ENCODE measurements around the gene SPATA3. TPM values are rescaled to one million over a fixed set of nuclear protein-coding genes. Genes with fewer than 3 reads are reported as not detected.

SPATA3 gene
- total and polyA plus RNA-seq, 2 of the 13 experiments (the other 11 are each of a cell fraction or from before 2014, with no cell fraction given), result not detected

DNA sequence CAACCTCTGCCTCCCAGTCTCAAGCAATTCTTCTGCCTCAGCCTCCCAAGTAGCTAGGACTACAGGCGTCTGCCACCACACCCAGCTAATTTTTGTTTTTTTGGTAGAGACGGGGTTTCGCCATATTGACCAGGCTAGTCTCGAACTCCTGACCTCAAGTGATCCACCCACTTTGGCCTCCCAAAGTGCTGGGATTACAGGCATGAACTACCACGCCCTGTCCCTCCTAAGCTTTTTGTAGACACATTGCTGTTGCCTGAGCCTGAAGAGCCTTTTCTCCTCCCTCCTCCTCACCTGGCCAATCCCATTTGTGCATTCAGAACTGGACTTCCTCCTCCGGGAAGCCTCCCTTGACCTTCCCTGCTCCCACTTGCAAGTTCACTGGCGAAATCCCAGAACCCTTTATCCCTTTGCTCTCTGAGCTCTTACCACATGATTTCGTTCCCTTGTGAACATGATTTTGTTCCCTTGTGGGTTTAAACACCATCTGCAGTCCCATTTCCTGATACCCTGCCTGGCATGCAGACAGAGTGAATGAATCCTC is 44.0 kb downstream of the SPATA3 start (continued):
- no peak for TF ChIP-seq MXD4 (CRISPR knock-in tag; IDR thresholded peaks at IDR 0.05)
- TF ChIP-seq KAT8 (CRISPR knock-in tag; IDR thresholded peaks at IDR 0.05), result no peak
- no peak for TF ChIP-seq ZNF160 (CRISPR knock-in tag; IDR thresholded peaks at IDR 0.05)
- no peak for TF ChIP-seq NBN (conservative IDR thresholded peaks at IDR 0.05)
- peak; percentile 22; the same call in 1 of the 2 replicates for TF ChIP-seq ERF (CRISPR knock-in tag; IDR thresholded peaks at IDR 0.05)
- TF ChIP-seq FIP1L1 (IDR thresholded peaks at IDR 0.05; ENCODE audit: borderline replicate concordance, insufficient read depth, low read depth, low read length), result no peak
- TF ChIP-seq NR2F1 (CRISPR knock-in tag; IDR thresholded peaks at IDR 0.05), result no peak; a peak in 1 of 4 replicates
- TF ChIP-seq ZNF441 (CRISPR knock-in tag; IDR thresholded peaks at IDR 0.05; ENCODE audit: borderline replicate concordance), result no peak
- TF ChIP-seq, protein P1, sequence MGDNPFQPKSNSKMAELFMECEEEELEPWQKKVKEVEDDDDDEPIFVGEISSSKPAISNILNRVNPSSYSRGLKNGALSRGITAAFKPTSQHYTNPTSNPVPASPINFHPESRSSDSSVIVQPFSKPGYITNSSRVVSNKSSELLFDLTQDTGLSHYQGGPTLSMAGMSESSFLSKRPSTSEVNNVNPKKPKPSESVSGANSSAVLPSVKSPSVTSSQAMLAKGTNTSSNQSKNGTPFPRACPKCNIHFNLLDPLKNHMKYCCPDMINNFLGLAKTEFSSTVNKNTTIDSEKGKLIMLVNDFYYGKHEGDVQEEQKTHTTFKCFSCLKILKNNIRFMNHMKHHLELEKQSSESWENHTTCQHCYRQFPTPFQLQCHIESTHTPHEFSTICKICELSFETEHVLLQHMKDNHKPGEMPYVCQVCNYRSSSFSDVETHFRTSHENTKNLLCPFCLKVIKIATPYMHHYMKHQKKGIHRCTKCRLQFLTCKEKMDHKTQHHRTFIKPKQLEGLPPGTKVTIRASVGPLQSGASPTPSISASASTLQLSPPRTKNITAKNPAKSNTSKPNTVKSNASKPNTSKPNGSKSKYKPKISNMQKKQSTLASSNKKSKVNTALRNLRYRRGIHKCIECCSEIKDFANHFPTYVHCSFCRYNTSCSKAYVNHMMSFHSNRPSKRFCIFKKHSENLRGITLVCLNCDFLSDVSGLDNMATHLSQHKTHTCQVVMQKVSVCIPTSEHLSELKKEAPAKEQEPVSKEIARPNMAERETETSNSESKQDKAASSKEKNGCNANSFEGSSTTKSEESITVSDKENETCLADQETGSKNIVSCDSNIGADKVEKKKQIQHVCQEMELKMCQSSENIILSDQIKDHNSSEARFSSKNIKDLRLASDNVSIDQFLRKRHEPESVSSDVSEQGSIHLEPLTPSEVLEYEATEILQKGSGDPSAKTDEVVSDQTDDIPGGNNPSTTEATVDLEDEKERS (CRISPR knock-in tag; IDR thresholded peaks at IDR 0.05), result 0 out of 2 replicates have a peak, but pooled peaks have one; percentile 60
- no peak for TF ChIP-seq ZBTB42 (CRISPR knock-in tag; IDR thresholded peaks at IDR 0.05)
- TF ChIP-seq, protein P2, sequence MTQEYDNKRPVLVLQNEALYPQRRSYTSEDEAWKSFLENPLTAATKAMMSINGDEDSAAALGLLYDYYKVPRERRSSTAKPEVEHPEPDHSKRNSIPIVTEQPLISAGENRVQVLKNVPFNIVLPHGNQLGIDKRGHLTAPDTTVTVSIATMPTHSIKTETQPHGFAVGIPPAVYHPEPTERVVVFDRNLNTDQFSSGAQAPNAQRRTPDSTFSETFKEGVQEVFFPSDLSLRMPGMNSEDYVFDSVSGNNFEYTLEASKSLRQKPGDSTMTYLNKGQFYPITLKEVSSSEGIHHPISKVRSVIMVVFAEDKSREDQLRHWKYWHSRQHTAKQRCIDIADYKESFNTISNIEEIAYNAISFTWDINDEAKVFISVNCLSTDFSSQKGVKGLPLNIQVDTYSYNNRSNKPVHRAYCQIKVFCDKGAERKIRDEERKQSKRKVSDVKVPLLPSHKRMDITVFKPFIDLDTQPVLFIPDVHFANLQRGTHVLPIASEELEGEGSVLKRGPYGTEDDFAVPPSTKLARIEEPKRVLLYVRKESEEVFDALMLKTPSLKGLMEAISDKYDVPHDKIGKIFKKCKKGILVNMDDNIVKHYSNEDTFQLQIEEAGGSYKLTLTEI (CRISPR knock-in tag; conservative IDR thresholded peaks at IDR 0.05), result no peak
- no peak for TF ChIP-seq TEAD2 (CRISPR knock-in tag; IDR thresholded peaks at IDR 0.05)
- TF ChIP-seq MED1 (CRISPR knock-in tag; IDR thresholded peaks at IDR 0.05), result peak; percentile 71
- TF ChIP-seq, protein P3, sequence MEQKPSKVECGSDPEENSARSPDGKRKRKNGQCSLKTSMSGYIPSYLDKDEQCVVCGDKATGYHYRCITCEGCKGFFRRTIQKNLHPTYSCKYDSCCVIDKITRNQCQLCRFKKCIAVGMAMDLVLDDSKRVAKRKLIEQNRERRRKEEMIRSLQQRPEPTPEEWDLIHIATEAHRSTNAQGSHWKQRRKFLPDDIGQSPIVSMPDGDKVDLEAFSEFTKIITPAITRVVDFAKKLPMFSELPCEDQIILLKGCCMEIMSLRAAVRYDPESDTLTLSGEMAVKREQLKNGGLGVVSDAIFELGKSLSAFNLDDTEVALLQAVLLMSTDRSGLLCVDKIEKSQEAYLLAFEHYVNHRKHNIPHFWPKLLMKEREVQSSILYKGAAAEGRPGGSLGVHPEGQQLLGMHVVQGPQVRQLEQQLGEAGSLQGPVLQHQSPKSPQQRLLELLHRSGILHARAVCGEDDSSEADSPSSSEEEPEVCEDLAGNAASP (CRISPR knock-in tag; IDR thresholded peaks at IDR 0.05; ENCODE audit: borderline replicate concordance), result peak; percentile 79; the same call in 1 of the 2 replicates
- TF ChIP-seq NR2C2 (CRISPR knock-in tag; IDR thresholded peaks at IDR 0.05; ENCODE audit: borderline replicate concordance), result 0 out of 2 replicates have a peak, but pooled peaks have one; percentile 26
- no peak for TF ChIP-seq ZNF724P (CRISPR knock-in tag; IDR thresholded peaks at IDR 0.05; ENCODE audit: borderline replicate concordance)
- TF ChIP-seq RORA (CRISPR knock-in tag; IDR thresholded peaks at IDR 0.05), result no peak
- TF ChIP-seq HDAC6 (IDR thresholded peaks at IDR 0.05; ENCODE audit: low read depth, low read length), result no peak
- TF ChIP-seq SMARCC2 (IDR thresholded peaks at IDR 0.05), result no peak
- TF ChIP-seq, protein P4, sequence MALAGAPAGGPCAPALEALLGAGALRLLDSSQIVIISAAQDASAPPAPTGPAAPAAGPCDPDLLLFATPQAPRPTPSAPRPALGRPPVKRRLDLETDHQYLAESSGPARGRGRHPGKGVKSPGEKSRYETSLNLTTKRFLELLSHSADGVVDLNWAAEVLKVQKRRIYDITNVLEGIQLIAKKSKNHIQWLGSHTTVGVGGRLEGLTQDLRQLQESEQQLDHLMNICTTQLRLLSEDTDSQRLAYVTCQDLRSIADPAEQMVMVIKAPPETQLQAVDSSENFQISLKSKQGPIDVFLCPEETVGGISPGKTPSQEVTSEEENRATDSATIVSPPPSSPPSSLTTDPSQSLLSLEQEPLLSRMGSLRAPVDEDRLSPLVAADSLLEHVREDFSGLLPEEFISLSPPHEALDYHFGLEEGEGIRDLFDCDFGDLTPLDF (CRISPR knock-in tag; IDR thresholded peaks at IDR 0.05), result no peak
- TF ChIP-seq ZNF33B (CRISPR knock-in tag; IDR thresholded peaks at IDR 0.05), result no peak; the same call in 1 of the 2 replicates
- TF ChIP-seq, protein P5, sequence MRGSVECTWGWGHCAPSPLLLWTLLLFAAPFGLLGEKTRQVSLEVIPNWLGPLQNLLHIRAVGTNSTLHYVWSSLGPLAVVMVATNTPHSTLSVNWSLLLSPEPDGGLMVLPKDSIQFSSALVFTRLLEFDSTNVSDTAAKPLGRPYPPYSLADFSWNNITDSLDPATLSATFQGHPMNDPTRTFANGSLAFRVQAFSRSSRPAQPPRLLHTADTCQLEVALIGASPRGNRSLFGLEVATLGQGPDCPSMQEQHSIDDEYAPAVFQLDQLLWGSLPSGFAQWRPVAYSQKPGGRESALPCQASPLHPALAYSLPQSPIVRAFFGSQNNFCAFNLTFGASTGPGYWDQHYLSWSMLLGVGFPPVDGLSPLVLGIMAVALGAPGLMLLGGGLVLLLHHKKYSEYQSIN (CRISPR knock-in tag; IDR thresholded peaks at IDR 0.05; ENCODE audit: borderline replicate concordance), result no peak
